ENCODE data around the gene ZNF343. TPM values are rescaled to one million over a fixed set of nuclear protein-coding genes. Genes with fewer than 3 reads are reported as not detected.

Gene ZNF343
- polyA plus RNA-seq, 1 of the 3 experiments (the other 2 are of a cell fraction): 11.0 TPM

DNA sequence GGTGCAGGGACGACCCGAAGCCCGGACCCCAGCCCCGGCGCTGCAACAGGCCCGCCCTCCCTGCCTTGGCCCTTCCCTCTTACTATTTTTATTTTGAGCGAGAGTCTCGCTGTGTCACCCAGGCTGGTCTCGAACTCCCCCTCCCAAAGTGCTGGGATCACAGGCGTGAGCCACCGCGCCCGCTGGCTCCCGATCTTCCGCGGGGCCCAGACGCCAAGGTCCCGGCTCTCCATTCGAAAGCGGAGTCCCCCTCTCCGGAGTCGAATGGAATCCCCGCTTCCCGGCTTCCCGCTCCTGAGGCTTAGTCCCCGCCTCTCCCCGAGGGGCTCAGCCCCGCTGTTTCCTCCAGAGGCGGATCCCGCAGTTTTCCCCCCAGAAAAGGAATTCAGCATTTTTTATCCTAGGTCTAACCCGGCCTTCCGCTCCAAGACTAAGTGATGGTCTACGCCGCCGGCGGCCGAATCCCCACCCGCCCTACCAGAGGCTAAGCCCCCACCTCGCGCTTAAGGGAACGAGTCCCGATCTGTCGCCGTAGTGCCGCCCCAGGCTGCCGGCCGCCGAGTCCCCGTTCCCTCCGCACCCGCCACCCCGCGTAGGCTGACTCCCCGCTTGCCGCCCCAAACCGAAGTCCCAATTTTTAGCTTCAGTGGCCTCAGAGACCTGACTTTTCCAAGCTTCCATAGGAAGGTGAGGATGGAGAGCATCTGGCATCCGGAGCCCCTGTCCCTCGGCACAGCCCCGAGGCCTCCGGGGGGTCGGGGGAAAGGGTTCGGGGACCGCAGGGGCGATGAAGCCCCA, 16.2 kb upstream of the ZNF343 start:
- peak overlapping the region; percentile 91 for H3K4me2 ChIP-seq
- 1% methylated on average over 41 of the region's 64 CpGs for WGBS (ENCODE audit: low lambda C conversion rate)
- ChIA-PET CTCF (interaction anchor here (0.6 to 7.0 kb wide), 37 partner anchors 9 to 321 kb away, joined by 3 to 133 read pairs (median 5); partner anchors contain the start of genes NOP56, SNRPB, TMC2 and ZNF343), POLR2A (interaction anchor here (0.7 kb wide), 1 partner anchor 127 kb away, joined by 3 read pairs; no protein-coding TSS in a partner anchor)
- no peaks in the 10 kb centered on the region for H3F3A ChIP-seq (replicated peaks; ENCODE audit: insufficient read depth)
- H2AFZ ChIP-seq (ENCODE audit: low read depth): peak overlapping the region; percentile 98
- H3K4me3 ChIP-seq (ENCODE audit: low read depth in 2 of 2, low read length in 1 of 2): peak overlapping the region; percentile 55 to 91
- peak overlapping the region; percentile 62 to 73 for H3K27ac ChIP-seq (ENCODE audit: low read depth in 2 of 2, low read length in 1 of 2)
- peak; percentile 82 for DNase-seq
- H3K9me3 ChIP-seq: no peaks in the 10 kb centered on the region
- H3K4me1 ChIP-seq (ENCODE audit: control insufficient read depth in 1 of 2, insufficient read depth in 2 of 2, low read depth in 1 of 2, low read length in 1 of 2): peaks cover 0 to 5% of the 10 kb centered on the region in 2 experiments; a peak in 1 of 4 replicates
- H3K9me2 ChIP-seq: no peaks in the 10 kb centered on the region
- no peaks in the 10 kb centered on the region for H3K27me3 ChIP-seq (ENCODE audit: insufficient read depth)
- H3K36me3 ChIP-seq (replicated peaks in 1 of 2; ENCODE audit: control insufficient read depth in 1 of 2, insufficient read depth in 2 of 2, low read length in 1 of 2): no peaks in the 10 kb centered on the region
- H3K9ac ChIP-seq: peak overlapping the region; percentile 95
- no peaks in the 10 kb centered on the region for H3K79me2 ChIP-seq (ENCODE audit: insufficient read depth)
- no peaks in the 10 kb centered on the region for H4K20me1 ChIP-seq (ENCODE audit: insufficient read depth)
- TF ChIP-seq YY1 (IDR thresholded peaks at IDR 0.05; ENCODE audit: low read depth) (no peak), SMC3 (IDR thresholded peaks at IDR 0.05; ENCODE audit: low read depth, low read length) (no peak), NFIC (IDR thresholded peaks at IDR 0.05; ENCODE audit: borderline replicate concordance) (no peak), MEF2A (IDR thresholded peaks at IDR 0.05; ENCODE audit: borderline replicate concordance, low read depth) (no peak), JUND (IDR thresholded peaks at IDR 0.05) (no peak), EP300 (IDR thresholded peaks at IDR 0.05; ENCODE audit: borderline replicate concordance in 1 of 2, low read depth in 1 of 2, low read length in 1 of 2) (no peak), RAD21 (IDR thresholded peaks at IDR 0.05; ENCODE audit: low read length) (no peak), TAF1 (IDR thresholded peaks at IDR 0.05; ENCODE audit: borderline replicate concordance, low read depth, low read length) (peak; percentile 52; the same call in 1 of the 2 replicates), REST (IDR thresholded peaks at IDR 0.05; ENCODE audit: low read depth, low read length) (no peak), POLR2AphosphoS5 (IDR thresholded peaks at IDR 0.05; ENCODE audit: low read depth, low read length) (0 out of 2 replicates have a peak, but pooled peaks have one; percentile 34), GABPA (IDR thresholded peaks at IDR 0.05; ENCODE audit: low read depth) (no peak), FOSL2 (IDR thresholded peaks at IDR 0.05; ENCODE audit: borderline replicate concordance, low read depth) (no peak), CTCF (IDR thresholded peaks at IDR 0.05) (no peak), RFX5 (IDR thresholded peaks at IDR 0.05; ENCODE audit: low read length) (no peak), NRF1 (IDR thresholded peaks at IDR 0.05; ENCODE audit: low read depth, low read length) (no peak), RCOR1 (IDR thresholded peaks at IDR 0.05; ENCODE audit: low read length) (no peak), EZH2phosphoT487 (IDR thresholded peaks at IDR 0.05; ENCODE audit: borderline replicate concordance, low read depth) (no peak), ELF1 (IDR thresholded peaks at IDR 0.05) (0 out of 2 replicates have a peak, but pooled peaks have one; percentile 8), MXI1 (IDR thresholded peaks at IDR 0.05; ENCODE audit: low read depth, low read length) (no peak; the same call in 1 of the 2 replicates), FOXM1 (IDR thresholded peaks at IDR 0.05; ENCODE audit: low read depth) (no peak), FOXJ3 (CRISPR knock-in tag; IDR thresholded peaks at IDR 0.05) (no peak), TCF12 (IDR thresholded peaks at IDR 0.05) (no peak), GATA2 (CRISPR knock-in tag; IDR thresholded peaks at IDR 0.05) (no peak), RXRA (IDR thresholded peaks at IDR 0.05; ENCODE audit: borderline replicate concordance, low read depth) (no peak)
- TF ChIP-seq, protein P1, sequence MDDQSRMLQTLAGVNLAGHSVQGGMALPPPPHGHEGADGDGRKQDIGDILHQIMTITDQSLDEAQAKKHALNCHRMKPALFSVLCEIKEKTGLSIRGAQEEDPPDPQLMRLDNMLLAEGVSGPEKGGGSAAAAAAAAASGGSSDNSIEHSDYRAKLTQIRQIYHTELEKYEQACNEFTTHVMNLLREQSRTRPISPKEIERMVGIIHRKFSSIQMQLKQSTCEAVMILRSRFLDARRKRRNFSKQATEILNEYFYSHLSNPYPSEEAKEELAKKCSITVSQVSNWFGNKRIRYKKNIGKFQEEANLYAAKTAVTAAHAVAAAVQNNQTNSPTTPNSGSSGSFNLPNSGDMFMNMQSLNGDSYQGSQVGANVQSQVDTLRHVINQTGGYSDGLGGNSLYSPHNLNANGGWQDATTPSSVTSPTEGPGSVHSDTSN (IDR thresholded peaks at IDR 0.05): no peak
- TF ChIP-seq, protein P2, sequence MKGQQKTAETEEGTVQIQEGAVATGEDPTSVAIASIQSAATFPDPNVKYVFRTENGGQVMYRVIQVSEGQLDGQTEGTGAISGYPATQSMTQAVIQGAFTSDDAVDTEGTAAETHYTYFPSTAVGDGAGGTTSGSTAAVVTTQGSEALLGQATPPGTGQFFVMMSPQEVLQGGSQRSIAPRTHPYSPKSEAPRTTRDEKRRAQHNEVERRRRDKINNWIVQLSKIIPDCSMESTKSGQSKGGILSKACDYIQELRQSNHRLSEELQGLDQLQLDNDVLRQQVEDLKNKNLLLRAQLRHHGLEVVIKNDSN (IDR thresholded peaks at IDR 0.05; ENCODE audit: borderline replicate concordance, low read depth): no peak
- TF ChIP-seq, protein P3, sequence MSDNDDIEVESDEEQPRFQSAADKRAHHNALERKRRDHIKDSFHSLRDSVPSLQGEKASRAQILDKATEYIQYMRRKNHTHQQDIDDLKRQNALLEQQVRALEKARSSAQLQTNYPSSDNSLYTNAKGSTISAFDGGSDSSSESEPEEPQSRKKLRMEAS (IDR thresholded peaks at IDR 0.05; ENCODE audit: low read depth): no peak

Data from SK-N-SH (cell line).